ENCODE results near the gene LAMB1.
A peak's percentile ranks its signal among the peaks of the same experiment; 100 is the strongest.
"Not testable (repeated sequence)": the region's sequence is repeated elsewhere in the genome, so short reads cannot be mapped to it uniquely, and the experiment has no call there.

LAMB1 gene

DNA sequence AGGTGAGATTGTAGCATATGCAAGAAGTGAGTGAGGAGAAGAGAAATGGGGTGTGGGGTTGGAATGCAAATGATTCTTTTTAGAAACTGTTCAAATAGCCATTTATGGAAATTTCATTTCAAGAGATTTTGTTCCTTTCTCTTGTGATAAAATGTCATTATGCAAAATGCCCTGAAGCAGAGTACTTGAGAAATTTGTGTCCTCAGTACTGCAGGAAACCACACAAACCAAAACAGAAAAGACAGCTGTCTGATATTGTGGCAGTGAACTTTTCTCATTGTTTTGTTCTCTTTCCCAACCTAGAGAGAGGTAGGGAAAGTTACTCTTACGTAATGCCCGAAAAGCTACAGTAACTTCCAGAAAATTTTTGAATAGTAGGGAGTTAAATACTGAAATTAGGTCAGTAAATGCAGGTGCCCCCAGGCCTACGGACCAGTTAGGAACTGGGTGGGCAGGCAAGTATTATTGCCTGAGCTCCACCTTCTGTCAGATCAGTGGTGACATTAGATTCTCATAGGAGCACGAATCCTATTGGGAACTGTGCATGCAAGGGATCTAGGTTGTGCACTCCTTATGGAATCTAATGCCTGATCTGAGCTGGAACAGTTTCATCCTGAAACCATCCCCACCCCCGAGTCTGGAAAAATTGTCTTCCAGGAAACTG, 78.0 kb downstream of the LAMB1 start:
- peak; percentile 57 for DNase-seq (ENCODE audit: low read depth)
- TF ChIP-seq, protein P1, sequence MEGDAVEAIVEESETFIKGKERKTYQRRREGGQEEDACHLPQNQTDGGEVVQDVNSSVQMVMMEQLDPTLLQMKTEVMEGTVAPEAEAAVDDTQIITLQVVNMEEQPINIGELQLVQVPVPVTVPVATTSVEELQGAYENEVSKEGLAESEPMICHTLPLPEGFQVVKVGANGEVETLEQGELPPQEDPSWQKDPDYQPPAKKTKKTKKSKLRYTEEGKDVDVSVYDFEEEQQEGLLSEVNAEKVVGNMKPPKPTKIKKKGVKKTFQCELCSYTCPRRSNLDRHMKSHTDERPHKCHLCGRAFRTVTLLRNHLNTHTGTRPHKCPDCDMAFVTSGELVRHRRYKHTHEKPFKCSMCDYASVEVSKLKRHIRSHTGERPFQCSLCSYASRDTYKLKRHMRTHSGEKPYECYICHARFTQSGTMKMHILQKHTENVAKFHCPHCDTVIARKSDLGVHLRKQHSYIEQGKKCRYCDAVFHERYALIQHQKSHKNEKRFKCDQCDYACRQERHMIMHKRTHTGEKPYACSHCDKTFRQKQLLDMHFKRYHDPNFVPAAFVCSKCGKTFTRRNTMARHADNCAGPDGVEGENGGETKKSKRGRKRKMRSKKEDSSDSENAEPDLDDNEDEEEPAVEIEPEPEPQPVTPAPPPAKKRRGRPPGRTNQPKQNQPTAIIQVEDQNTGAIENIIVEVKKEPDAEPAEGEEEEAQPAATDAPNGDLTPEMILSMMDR (IDR thresholded peaks at IDR 0.05; ENCODE audit: insufficient read depth, low read depth, low read length, missing control alignments): no peak
- H3K4me3 ChIP-seq (ENCODE audit: low read depth, low read length): no peak overlapping the region

DNA sequence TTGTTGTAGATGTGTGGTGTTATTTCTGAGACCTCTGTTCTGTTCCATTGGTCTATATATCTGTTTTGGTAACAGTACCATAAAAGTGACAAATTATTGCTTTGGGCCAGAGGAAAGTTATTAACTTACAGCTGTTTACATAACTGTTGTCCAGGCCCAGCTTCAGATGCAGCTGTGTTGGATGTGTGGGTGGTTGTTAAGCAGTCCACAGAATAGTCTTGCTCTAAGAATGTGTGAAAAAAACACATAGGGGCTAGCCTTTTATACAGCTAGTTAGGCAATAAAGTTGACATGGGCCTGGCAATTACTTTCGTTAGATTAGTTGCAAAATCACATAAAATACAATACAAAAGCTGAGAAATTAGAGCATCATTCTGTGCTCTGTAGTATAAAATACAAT, 80.1 kb downstream of the LAMB1 start:
- no peak overlapping the region for H3K4me3 ChIP-seq (ENCODE audit: low read depth, low read length)
- no peak for DNase-seq (ENCODE audit: low read depth)
- TF ChIP-seq, protein P1 (IDR thresholded peaks at IDR 0.05; ENCODE audit: insufficient read depth, low read depth, low read length, missing control alignments): no peak

DNA sequence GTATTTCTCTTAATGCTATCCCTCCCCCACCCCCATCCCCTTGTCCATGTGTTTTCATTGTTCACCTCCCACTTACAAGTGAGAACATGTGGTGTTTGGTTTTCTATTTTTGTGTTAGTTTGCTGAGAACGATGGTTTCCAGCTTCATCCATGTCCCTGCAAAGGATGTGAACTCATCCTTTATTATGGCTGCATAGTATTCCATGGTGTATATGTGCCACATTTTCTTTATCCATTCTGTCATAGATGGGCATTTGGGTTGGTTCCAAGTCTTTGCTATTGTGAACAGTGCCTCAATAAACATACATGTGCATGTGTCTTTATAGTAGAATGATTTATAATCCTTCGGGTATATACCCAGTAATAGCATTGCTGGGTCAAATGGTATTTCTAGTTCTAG, 81.1 kb downstream of the LAMB1 start:
- not testable (repeated sequence) for H3K4me3 ChIP-seq (ENCODE audit: low read depth, low read length); DNase-seq (ENCODE audit: low read depth)

DNA sequence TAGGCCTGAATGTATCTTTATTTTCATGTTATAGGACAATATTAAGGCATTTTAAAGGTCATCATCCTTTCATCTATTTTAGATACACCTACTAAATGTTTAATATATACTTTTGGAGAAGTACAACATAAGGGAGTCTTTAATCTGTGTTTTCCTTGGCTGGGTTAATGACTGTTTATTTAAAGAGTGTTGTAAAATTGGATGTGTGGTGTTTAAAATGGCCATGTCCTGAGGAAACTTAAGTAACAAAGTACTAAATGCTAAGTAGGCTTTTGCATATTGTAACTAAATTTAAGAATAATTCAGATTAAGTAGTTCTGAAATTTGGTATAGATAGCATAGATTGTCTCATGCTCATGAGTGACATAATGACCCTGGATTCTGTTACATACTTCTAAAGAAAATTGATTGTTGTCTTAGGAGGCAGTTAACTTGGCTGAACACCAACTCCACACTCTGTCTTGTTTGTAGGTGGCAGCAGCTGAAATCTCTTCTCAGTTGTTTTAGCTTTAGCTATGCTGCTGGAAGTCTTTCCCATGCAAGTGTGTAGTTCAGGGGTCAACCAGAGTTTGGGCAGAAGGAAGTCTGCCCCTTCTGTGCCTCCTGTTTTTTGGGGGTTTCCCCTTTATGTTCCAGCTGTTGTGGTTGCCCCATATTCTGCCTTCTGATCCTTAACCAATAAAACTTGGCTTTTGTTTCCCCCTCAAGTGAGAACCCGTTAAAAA, 82.8 kb downstream of the LAMB1 start:
- no peak for DNase-seq (ENCODE audit: low read depth)
- TF ChIP-seq, protein P1 (IDR thresholded peaks at IDR 0.05; ENCODE audit: insufficient read depth, low read depth, low read length, missing control alignments): no peak
- H3K4me3 ChIP-seq (ENCODE audit: low read depth, low read length): no peak overlapping the region

DNA sequence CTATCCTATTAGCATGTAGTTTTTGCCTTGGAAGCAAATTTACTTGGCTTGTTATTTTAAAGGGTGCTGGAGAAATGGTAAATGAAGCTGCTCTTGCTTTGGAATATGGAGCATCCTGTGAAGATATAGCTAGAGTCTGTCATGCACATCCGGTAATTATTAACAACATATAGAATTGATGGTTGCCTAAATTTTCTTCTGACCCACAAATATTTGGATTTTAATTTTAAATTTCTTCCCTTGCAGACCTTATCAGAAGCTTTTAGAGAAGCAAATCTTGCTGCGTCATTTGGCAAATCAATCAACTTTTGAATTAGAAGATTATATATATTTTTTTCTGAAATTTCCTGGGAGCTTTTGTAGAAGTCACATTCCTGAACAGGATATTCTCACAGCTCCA, 84.0 kb downstream of the LAMB1 start:
- H3K4me3 ChIP-seq (ENCODE audit: low read depth, low read length): no peak overlapping the region
- TF ChIP-seq, protein P1 (IDR thresholded peaks at IDR 0.05; ENCODE audit: insufficient read depth, low read depth, low read length, missing control alignments): no peak
- DNase-seq (ENCODE audit: low read depth): no peak

DNA sequence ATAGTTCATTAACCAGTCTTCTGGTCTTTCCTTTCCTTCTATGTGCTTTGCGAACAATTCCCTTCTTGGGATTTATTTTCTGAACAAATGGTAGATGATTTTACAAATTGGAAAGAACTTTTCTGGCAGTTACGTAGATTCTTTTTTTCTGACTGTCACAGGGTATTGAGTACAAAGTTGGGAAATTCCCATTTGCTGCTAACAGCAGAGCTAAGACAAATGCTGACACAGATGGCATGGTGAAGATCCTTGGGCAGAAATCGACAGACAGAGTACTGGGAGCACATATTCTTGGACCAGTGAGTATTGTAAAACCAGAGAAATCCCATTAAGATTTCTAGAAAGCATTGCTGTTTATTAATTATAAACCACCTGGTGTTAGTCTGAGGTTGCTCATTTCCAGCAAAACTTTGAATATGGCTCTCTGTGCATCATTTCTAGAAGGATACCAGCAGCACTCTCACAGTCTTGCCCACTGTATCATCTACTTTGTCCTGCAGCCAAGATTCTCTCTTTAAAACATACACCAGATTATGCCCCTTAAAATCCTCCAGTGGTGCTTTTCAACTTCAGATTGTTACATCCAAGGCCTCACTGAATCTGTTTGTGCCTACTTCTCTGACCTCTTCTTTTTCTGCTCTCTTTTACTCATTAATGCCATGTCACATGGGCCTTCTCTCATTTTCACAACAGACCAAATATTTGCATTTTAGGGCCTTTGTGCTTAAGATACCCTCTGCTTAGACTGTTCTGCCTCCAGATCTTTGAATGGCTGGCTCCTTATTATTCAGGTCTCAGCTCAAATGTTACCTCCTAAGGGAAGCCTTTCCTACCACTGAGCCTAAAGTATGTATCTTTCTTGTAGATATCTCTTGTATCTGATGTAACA, 85.0 kb downstream of the LAMB1 start:
- H3K4me3 ChIP-seq (ENCODE audit: low read depth, low read length): no peak overlapping the region
- TF ChIP-seq, protein P1 (IDR thresholded peaks at IDR 0.05; ENCODE audit: insufficient read depth, low read depth, low read length, missing control alignments): no peak
- DNase-seq (ENCODE audit: low read depth): peak; percentile 8

DNA sequence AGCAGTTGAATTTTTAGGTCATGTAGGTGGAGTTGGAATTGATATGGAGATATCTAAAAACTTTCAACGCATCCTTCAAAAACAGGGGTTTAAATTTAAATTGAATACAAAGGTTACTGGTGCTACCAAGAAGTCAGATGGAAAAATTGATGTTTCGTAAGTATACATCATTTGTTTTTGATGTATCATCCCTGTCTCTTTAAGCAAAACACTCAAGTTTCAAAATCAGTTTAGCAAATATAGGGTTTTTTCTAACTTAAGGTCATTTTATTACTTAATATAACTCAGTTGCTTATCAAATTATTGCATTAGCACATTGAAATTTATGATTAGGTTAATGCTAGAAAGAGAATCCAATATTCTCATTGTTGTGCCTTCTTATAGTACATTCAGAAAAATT, 87.4 kb downstream of the LAMB1 start:
- TF ChIP-seq, protein P1 (IDR thresholded peaks at IDR 0.05; ENCODE audit: insufficient read depth, low read depth, low read length, missing control alignments): no peak
- DNase-seq (ENCODE audit: low read depth): no peak
- H3K4me3 ChIP-seq (ENCODE audit: low read depth, low read length): no peak overlapping the region

Data from GM12865 (cell line).